ENCODE results near the gene RBFOX1.

DNA sequence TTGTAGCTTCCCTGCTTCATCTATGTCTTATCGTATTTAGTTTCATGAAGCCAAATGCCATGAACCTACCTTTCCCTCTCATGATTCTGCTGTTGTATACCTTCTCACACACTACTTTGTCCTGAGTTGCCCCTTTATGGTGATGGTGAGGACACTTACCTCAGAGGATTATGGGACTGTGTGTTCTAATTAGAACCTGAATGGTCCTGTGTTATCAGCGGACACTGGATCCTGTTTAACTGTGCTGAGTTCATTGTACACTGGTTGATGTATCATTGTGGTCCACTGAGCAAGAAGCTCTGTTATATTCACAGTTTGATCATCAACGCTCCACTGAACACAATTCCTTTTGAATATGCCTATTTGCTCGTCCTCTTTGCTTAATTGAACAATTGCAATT, 343.0 kb downstream of the RBFOX1 start:
- TF ChIP-seq, protein P1, sequence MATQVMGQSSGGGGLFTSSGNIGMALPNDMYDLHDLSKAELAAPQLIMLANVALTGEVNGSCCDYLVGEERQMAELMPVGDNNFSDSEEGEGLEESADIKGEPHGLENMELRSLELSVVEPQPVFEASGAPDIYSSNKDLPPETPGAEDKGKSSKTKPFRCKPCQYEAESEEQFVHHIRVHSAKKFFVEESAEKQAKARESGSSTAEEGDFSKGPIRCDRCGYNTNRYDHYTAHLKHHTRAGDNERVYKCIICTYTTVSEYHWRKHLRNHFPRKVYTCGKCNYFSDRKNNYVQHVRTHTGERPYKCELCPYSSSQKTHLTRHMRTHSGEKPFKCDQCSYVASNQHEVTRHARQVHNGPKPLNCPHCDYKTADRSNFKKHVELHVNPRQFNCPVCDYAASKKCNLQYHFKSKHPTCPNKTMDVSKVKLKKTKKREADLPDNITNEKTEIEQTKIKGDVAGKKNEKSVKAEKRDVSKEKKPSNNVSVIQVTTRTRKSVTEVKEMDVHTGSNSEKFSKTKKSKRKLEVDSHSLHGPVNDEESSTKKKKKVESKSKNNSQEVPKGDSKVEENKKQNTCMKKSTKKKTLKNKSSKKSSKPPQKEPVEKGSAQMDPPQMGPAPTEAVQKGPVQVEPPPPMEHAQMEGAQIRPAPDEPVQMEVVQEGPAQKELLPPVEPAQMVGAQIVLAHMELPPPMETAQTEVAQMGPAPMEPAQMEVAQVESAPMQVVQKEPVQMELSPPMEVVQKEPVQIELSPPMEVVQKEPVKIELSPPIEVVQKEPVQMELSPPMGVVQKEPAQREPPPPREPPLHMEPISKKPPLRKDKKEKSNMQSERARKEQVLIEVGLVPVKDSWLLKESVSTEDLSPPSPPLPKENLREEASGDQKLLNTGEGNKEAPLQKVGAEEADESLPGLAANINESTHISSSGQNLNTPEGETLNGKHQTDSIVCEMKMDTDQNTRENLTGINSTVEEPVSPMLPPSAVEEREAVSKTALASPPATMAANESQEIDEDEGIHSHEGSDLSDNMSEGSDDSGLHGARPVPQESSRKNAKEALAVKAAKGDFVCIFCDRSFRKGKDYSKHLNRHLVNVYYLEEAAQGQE (IDR thresholded peaks at IDR 0.05; ENCODE audit: borderline replicate concordance): no peak
- TF ChIP-seq, protein P2, sequence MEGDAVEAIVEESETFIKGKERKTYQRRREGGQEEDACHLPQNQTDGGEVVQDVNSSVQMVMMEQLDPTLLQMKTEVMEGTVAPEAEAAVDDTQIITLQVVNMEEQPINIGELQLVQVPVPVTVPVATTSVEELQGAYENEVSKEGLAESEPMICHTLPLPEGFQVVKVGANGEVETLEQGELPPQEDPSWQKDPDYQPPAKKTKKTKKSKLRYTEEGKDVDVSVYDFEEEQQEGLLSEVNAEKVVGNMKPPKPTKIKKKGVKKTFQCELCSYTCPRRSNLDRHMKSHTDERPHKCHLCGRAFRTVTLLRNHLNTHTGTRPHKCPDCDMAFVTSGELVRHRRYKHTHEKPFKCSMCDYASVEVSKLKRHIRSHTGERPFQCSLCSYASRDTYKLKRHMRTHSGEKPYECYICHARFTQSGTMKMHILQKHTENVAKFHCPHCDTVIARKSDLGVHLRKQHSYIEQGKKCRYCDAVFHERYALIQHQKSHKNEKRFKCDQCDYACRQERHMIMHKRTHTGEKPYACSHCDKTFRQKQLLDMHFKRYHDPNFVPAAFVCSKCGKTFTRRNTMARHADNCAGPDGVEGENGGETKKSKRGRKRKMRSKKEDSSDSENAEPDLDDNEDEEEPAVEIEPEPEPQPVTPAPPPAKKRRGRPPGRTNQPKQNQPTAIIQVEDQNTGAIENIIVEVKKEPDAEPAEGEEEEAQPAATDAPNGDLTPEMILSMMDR (IDR thresholded peaks at IDR 0.05; ENCODE audit: poor library complexity, severe bottlenecking): no peak
- no peak for TF ChIP-seq EP300 (conservative IDR thresholded peaks at IDR 0.05; ENCODE audit: poor library complexity, severe bottlenecking)
